IPS DF 6.9 (cell line): ENCODE results near the gene SUSD6.
"Not testable (repeated sequence)": the region's sequence is repeated elsewhere in the genome, so short reads cannot be mapped to it uniquely, and the experiment has no call there.

ENCODE experiments used
- DNase-seq: peaks from one replicate; pipeline ENCODE4 v3.0.0-alpha.2; 2013; ENCODE audit warnings: low read depth, low spot score
- H3K27ac ChIP-seq: one replicate; pipeline ENCODE4 v1.5.1; 2013; ENCODE audit warnings: low read length, control low read depth
- H3K27me3 ChIP-seq: 2 replicates; pipeline ENCODE4 v1.6.1; 2013; ENCODE audit warnings: mild to moderate bottlenecking, low read length; ENCODE audit not compliant: control insufficient read depth, insufficient read depth
- H3K36me3 ChIP-seq: 2 replicates; pipeline ENCODE4 v1.6.1; 2013; ENCODE audit warnings: low read length; ENCODE audit not compliant: control insufficient read depth, insufficient read depth
- H3K4me1 ChIP-seq: 2 replicates; pipeline ENCODE4 v1.6.1; 2013; ENCODE audit warnings: low read length; ENCODE audit not compliant: control insufficient read depth, insufficient read depth
- H3K4me3 ChIP-seq: 2 replicates; pipeline ENCODE4 v1.5.1; 2013; ENCODE audit warnings: mild to moderate bottlenecking, low read length
- H3K9me3 ChIP-seq: 2 replicates; pipeline ENCODE4 v1.6.1; 2013; ENCODE audit warnings: low read length, inconsistent platforms; ENCODE audit not compliant: control insufficient read depth, insufficient read depth
- WGBS: extraction: QIAGEN DNeasy Blood & Tissue Kit; methylation state at CpG from one replicate; pipeline ENCODE4 v1.1.7; 2013; ENCODE audit warnings: mixed read lengths, missing lambda C conversion rate; ENCODE audit not compliant: insufficient read length, insufficient coverage; 5-methylcytosine and 5-hydroxymethylcytosine counted together

The SUSD6 gene

DNA sequence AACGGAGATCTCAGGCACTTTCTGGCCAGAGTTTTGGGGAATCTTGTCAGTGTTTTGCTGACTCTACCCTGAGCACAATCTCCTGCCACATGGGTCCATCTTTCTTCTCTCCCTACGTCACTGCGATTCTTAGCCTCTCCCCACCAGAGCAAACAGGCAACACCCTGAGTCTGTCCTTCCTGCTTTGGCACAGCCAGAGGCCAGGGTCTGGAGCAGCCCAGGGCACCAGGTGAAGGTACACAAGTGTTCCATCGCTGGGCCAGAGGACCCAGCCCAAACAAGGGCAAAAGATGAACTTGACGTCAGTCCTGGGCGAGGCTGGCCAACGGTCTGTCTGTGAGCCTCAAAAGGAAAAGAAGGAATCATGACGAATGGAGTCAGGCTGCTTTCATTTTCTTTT lies 24.0 kb upstream of the SUSD6 start:
- Histone ChIP-seq H3K36me3 (no peaks in the 10 kb centered on the region), H3K4me1 (no peaks in the 10 kb centered on the region; the same call in 1 of the 2 replicates), H3K27me3 (no peaks in the 10 kb centered on the region), H3K27ac (no peak overlapping the region), H3K4me3 (no peak overlapping the region), H3K9me3 (no peaks in the 10 kb centered on the region)
- no CpG with 5 or more reads among the region's 8 CpGs for WGBS
- no peak for DNase-seq

DNA sequence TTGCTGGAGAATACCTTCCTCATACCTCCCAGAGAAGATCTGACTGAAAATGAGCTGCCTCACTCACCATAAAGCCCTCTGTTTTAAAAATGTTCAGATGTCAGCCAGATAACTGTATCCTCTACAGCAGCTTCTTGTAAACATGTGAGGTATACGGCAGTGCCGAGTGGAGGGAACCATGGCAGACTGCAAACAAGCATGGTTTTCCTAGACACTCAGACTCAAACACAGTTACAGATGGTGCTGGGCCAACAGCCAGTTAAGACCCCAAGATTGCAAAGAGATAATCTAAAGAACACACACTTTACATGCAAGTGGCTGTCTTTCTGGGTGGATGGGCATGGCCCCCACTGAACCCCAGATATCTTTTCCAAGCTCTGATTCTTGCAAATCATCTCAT lies 20.1 kb upstream of the SUSD6 start:
- DNase-seq = no peak
- Histone ChIP-seq H3K36me3 (no peaks in the 10 kb centered on the region), H3K9me3 (no peaks in the 10 kb centered on the region), H3K4me1 (no peaks in the 10 kb centered on the region; the same call in 1 of the 2 replicates), H3K27me3 (no peaks in the 10 kb centered on the region), H3K27ac (no peak overlapping the region), H3K4me3 (no peak overlapping the region)
- WGBS = no CpG with 5 or more reads among the region's 2 CpGs

DNA sequence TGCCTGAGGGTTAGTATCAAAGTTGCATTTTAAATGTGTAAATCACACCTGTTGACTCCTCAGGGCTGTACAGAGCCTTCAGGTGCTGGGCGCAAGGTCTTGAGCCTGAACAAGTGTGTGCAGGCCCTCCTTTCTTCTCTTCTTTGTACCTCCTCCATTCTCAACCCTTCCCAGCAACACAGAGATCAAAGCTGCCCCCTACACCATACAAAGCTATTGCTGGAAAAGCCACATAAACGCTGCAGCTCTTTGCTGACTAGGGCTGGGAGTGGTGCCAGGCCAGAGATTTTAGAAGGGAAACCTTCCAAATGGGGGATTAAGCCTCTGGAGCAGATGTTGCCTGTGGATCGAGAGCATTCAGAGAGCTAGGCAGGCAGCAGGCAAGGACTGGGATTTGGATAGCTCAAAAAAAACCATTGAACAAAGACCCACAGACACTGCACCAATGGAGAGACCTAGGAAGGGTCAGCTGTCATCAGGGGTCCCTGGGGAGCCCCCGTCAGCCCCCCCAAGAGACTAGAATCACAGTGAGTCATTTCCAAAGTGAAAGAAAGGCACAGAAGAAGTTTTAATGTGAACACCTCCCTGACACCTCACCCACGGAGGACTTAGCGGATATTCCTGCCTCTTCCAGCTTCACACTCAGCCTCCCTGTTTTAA lies 18.2 kb upstream of the SUSD6 start:
- H3K4me3 ChIP-seq = no peak overlapping the region
- no peaks in the 10 kb centered on the region for H3K27me3 ChIP-seq
- no peaks in the 10 kb centered on the region for H3K9me3 ChIP-seq
- no peak overlapping the region for H3K27ac ChIP-seq
- no peaks in the 10 kb centered on the region; the same call in 1 of the 2 replicates for H3K4me1 ChIP-seq
- DNase-seq = no peak
- WGBS = no CpG with 5 or more reads among the region's 6 CpGs
- no peaks in the 10 kb centered on the region for H3K36me3 ChIP-seq

DNA sequence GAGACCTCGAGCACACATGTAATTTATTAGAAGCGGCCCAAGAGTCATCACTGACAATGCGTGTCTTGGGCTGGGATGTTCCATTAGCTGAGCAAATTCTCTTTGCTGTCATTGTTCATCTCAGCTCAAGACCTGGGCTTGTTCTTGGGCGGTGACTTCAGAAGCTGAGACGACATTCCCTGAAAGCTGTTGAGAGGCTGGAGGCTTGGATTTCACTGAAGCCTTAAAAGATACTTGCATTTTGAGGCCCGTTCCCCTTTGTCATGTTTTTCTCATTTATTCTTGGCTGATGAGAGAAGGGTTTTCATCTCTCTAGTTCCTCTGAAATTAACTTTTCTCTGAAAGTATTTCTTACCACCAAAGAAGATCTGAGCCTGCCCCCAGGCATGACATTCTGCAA lies 16.6 kb upstream of the SUSD6 start:
- H3K4me3 ChIP-seq = no peak overlapping the region
- H3K9me3 ChIP-seq = no peaks in the 10 kb centered on the region
- no peak for DNase-seq
- no CpG with 5 or more reads among the region's 6 CpGs for WGBS
- no peak overlapping the region for H3K27ac ChIP-seq
- no peaks in the 10 kb centered on the region for H3K4me1 ChIP-seq
- H3K36me3 ChIP-seq = no peaks in the 10 kb centered on the region
- H3K27me3 ChIP-seq = no peaks in the 10 kb centered on the region

DNA sequence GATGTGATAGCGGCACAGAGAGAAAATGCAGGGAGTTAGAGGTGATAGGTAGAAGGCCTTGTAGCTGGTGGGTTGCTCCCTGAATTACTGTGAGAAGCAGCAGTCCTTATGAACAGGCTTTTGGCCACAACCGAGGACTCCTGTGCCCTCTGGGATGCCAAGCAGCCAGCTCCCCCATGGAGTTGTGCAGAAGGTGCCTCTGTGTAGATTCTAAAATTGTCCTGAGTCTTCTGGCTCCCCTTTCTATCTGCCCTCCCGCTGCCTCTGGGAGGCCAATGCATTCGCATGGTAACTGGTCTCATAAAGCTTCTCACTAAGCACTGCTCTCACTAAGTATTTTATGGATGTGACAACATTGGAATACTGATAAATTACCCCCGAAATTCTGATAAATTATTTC lies 16.1 kb upstream of the SUSD6 start:
- no peak overlapping the region for H3K27ac ChIP-seq
- no peaks in the 10 kb centered on the region for H3K4me1 ChIP-seq
- no peak overlapping the region for H3K4me3 ChIP-seq
- no peaks in the 10 kb centered on the region for H3K9me3 ChIP-seq
- DNase-seq = no peak
- no peaks in the 10 kb centered on the region for H3K27me3 ChIP-seq
- H3K36me3 ChIP-seq = no peaks in the 10 kb centered on the region
- no CpG with 5 or more reads among the region's 5 CpGs for WGBS

GRCh38 chr14:69599431-69599830 lies 12.0 kb upstream of the SUSD6 start:
- not testable (repeated sequence) for DNase-seq, H3K27me3 ChIP-seq, H3K4me1 ChIP-seq, H3K4me3 ChIP-seq, H3K27ac ChIP-seq, H3K9me3 ChIP-seq, H3K36me3 ChIP-seq
- WGBS = no CpG with 5 or more reads among the region's 5 CpGs

DNA sequence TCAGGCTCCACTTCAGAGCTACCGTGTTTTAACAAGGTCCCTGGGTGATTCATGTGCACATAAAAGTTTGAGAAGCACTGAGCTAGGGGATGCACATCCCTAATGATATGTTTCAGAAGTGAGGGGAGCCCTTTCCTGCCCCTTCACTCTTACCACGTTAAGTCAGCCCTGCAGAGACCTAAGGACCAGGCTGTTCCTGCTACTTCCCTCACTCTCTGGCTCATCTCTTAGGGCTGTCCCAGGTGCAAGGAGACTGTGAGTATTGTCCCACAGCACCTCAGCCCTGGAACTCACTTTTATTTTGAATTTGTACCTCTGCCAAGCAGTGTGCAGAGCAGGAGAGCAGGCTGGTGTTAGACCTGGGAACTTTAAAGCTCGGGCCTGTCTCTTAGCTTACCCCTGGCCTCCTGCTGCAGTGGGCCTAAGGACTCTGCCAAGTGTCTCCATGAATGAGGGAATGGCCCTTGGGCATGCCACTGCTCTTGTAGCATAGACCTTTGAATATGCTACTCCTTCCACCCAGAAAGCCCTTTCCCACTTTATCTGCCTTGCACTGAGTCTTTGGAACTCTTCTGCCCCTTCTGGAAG lies 11.0 kb upstream of the SUSD6 start:
- H3K36me3 ChIP-seq = no peaks in the 10 kb centered on the region
- H3K4me3 ChIP-seq = no peak overlapping the region
- no peaks in the 10 kb centered on the region for H3K9me3 ChIP-seq
- DNase-seq = no peak
- H3K4me1 ChIP-seq = no peaks in the 10 kb centered on the region
- no peaks in the 10 kb centered on the region for H3K27me3 ChIP-seq
- no peak overlapping the region for H3K27ac ChIP-seq
- no CpG with 5 or more reads among the region's 3 CpGs for WGBS

- no peaks in the 10 kb centered on the region for H3K36me3 ChIP-seq
- no peak overlapping the region for H3K4me3 ChIP-seq
- no peaks in the 10 kb centered on the region for H3K27me3 ChIP-seq
- H3K4me1 ChIP-seq = no peaks in the 10 kb centered on the region
- no peak for DNase-seq
- H3K9me3 ChIP-seq = no peaks in the 10 kb centered on the region
- H3K27ac ChIP-seq = no peak overlapping the region
Observed at GRCh38 chr14:69605738-69606137, 5.7 kb upstream of the SUSD6 start.

DNA sequence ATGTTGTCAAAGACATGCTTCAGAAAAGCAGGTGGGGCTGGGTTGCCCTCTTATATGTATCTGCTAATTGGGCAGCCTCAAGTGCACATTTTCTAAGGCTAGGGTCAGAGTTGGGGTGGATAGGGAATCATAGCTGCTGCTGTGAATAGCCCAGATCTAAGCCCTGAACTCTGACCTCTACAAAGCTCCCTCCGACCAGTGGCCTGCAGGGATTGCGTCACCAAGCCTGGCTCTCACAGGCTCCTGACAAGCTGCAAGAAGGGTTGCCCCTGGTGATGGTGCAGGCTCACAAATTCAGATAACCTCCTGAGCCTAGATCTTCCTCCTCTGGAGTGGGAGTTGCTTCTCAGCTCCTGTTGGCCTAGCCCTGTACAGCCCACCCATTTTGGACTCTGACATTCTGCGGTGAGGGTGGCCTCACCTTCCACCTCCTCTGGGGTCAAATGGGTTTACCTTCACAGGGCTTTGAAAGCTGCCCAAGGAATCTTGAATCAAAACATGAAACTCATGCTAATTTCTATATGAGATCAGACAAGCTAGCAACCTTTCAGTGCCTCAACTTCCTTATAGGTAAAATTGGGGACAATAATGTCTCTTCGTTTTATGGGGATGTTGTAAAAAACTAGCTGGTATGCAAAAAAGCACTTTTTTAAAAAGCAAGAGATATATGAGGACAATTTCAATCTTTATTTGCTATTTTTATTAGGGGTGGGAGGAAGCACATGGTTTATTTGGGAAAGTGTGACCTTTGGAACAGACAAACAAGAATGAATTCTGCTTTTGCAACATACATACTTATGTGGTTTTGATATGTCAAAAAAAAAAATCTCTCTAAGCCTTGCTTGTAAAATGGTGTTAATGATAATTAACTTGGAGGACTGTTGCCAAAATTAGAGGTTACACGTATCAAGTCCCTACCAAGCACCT lies 4.9 kb upstream of the SUSD6 start:
- no peak for DNase-seq
- Histone ChIP-seq H3K4me1 (no peaks in the 10 kb centered on the region), H3K36me3 (no peaks in the 10 kb centered on the region), H3K9me3 (no peaks in the 10 kb centered on the region), H3K27ac (no peak overlapping the region), H3K4me3 (no peak overlapping the region), H3K27me3 (no peaks in the 10 kb centered on the region)
- no CpG with 5 or more reads among the region's 5 CpGs for WGBS

GRCh38 chr14:69610020-69610873 lies 1.1 kb upstream of the SUSD6 start:
- Histone ChIP-seq H3K4me1 (peaks cover 2% of the 10 kb centered on the region; the same call in 1 of the 2 replicates), H3K4me3 (no peak overlapping the region; the same call in 1 of the 2 replicates), H3K9me3 (no peaks in the 10 kb centered on the region), H3K36me3 (no peaks in the 10 kb centered on the region), H3K27me3 (no peaks in the 10 kb centered on the region), H3K27ac (no peak overlapping the region)
- no peak for DNase-seq
- no CpG with 5 or more reads among the region's 8 CpGs for WGBS
